GM23248 (cell line): ENCODE results near the gene CCDC27.

ENCODE experiments used
- EZH2 ChIP-seq: fragments of 200-600 bp; sonication (generic); IDR thresholded peaks from 2 replicates; pipeline ENCODE4 v1.6.1; 2018; ENCODE audit warnings: antibody characterized with exemption, mild to moderate bottlenecking; ENCODE audit not compliant: insufficient read depth, poor library complexity, severe bottlenecking
- EZH2phosphoT487 ChIP-seq: fragments of 200-600 bp; sonication (generic); IDR thresholded peaks from 2 replicates; pipeline ENCODE4 v1.6.1; 2018; ENCODE audit warnings: antibody characterized with exemption, moderate library complexity, mild to moderate bottlenecking, low read depth; ENCODE audit not compliant: insufficient read depth

- TF ChIP-seq EZH2phosphoT487 (no peak), EZH2 (no peak)
These were observed 49.7 kb upstream of the CCDC27 start for GRCh38 chr1:3702528-3702927.
